Measurements from ENCODE around the gene MEST.
"Not testable (repeated sequence)": the region's sequence is repeated elsewhere in the genome, so short reads cannot be mapped to it uniquely, and the experiment has no call there.

Gene MEST

DNA sequence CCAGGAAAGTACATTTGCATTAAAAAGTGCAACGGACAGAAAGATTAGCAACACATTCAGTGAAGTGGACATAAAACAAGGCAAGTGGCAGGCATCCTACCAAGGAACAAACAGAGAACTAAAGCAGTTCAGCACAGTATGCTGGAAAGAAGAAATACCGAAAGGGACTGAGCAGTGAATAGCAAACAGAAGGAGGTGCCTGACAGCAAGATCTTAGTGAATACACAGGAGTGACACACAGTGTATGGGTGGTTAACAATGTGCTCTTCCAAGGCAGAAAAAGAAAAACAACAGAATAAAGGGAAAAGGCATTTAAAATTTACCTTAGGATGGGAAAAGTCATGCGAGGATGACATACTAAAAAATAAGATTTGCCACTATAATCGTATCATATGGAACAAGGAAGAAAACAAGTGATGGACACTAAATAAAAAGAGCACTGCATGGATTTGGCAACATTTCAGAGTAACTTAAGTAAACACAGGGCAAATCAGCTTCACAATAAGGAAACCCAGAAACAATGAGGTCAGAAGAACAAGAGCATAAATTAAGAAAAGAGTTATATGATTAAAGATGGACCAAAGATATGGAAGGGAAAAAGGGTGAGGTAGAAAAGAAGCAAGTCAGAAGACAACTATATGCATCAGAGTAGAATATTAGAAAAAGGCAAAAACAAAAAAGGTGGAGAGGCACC, 29.5 kb downstream of the MEST start:
- DNase-seq (ENCODE audit: low read depth in 3 of 3, low spot score in 1 of 3), result no peak

DNA sequence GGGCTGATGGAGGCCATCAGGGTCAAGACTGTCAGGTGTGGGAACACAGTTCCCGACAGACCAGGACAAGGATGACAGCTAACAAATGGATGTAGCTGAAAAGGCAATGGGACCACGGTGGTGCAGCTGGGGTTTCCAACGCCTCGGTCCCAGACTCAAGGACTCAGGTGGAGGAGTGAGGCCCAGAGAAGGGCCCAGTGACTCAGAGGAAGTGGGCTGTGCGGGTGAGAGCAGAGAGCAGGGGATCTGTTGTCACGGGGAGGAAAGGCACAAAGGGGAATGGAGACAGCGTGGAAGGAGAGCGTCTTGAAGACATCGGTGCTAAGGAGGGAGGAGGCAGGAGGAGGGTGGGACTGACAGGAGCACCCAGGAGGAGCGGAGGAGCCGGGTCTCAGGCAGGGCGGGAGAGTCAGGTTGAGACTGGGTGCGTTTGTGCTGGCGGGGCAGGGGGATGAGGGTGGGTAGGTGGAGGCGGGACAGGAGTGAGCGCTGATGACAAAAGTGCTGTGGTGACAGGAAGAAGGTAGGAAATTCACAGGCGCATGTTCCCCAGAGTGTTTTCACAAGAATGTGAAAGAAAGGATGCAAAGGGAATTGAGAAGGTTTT, 31.7 kb downstream of the MEST start:
- not testable (repeated sequence) for DNase-seq (ENCODE audit: low read depth in 3 of 3, low spot score in 1 of 3)

DNA sequence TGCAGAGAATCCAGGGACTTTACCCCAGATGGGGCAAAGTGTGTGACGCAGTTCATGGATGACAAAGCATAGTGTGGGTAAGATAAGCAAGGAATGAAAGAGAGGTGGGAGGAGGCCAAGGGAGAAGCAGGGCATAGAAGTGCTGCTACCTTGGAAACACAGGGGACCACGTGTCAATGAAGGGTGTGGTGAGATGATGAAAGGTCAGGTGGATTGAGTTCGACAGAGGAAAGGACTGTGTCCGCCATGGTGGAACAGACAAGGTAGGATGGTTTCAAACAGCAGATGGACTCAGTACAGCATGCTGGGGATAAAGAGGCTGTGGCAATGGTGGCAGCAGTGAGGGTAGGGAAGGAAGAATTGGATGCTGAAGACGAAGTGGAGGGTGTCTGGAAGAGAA, 32.7 kb downstream of the MEST start:
- no peak for DNase-seq (ENCODE audit: low read depth in 3 of 3, low spot score in 1 of 3)

DNA sequence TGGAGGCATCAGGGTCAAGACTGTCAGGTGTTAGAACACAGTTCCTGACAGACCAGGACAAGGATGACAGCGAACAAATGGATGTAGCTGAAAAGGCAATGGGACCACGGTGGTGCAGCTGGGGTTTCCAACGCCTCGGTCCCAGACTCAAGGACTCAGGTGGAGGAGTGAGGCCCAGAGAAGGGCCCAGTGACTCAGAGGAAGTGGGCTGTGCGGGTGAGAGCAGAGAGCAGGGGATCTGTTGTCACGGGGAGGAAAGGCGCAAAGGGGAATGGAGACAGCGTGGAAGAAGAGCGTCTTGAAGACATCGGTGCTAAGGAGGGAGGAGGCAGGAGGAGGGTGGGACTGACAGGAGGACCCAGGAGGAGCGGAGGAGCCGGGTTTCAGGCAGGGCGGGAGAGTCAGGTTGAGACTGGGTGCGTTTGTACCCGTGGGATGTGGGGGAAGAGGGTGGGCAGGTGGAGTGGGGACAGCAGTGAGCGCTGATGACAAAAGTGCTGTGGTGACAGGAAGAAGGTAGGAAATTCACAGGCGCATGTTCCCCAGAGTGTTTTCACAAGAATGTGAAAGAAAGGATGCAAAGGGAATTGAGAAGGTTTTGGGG, 36.0 kb downstream of the MEST start:
- DNase-seq (ENCODE audit: low read depth in 3 of 3, low spot score in 1 of 3), result not testable (repeated sequence)

GRCh38 chr7:130529417-130529816, 37.5 kb downstream of the MEST start:
- no peak for DNase-seq (ENCODE audit: low read depth in 3 of 3, low spot score in 1 of 3)

- DNase-seq (ENCODE audit: low read depth in 3 of 3, low spot score in 1 of 3), result not testable (repeated sequence)
Measured at GRCh38 chr7:130537894-130538293, 46.0 kb downstream of the MEST start.

- DNase-seq (ENCODE audit: low read depth in 3 of 3, low spot score in 1 of 3), result not testable (repeated sequence)
Measured at GRCh38 chr7:130541287-130541686, 49.4 kb downstream of the MEST start.

- not testable (repeated sequence) for DNase-seq (ENCODE audit: low read depth in 3 of 3, low spot score in 1 of 3)
Measured at GRCh38 chr7:130542297-130542696, 50.4 kb downstream of the MEST start.

GRCh38 chr7:130543487-130544010, 51.7 kb downstream of the MEST start:
- no peak for DNase-seq (ENCODE audit: low read depth in 3 of 3, low spot score in 1 of 3)

DNA sequence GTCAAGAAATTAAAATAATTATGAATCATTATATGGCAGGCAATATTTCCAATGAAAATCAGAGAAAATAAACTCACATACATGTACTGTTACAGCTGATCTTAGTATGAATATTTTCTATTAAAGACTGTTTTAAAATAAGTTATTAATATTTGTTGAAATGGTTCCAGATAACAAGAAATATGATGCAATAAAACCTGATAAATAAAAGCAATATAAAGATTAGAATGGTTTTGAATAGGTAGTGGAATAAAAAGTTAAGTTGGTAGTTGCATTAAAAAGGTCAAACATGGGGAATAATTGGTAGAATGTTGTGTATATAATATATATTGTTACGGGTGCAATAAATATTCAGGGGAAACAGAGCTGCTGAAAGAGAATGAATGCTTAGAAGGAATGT, 52.5 kb downstream of the MEST start:
- DNase-seq (ENCODE audit: low read depth in 3 of 3, low spot score in 1 of 3), result no peak

DNA sequence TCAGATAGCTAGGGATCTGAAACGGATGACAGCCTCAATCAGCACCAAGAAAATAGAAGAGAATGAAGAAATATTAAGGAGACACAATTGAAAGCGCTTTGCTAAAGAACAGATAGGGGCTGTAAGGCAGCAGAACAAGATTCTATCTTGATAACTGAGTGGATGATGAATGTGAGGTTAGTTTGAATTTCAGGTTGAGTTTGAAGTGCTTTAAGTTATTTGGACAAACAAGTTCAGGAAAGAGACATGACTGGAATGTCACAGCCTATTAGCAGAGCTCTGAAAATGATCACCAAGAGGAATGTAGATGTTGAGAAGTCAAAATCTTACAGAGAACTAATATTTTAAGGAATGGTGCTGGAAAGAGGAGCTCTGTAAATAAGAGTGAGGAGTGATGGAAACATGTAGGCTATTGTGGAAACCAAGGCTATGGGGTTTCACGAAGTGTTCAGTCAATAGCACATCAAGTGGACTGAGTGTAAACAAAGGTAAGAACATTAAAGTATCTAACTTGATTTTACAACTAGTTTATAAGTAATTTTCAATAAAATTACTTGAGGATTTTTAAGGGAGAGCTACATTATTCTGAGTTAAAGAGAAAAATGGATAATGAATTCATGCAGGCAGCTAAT, 61.6 kb downstream of the MEST start:
- DNase-seq (ENCODE audit: low read depth in 3 of 3, low spot score in 1 of 3), result no peak

DNA sequence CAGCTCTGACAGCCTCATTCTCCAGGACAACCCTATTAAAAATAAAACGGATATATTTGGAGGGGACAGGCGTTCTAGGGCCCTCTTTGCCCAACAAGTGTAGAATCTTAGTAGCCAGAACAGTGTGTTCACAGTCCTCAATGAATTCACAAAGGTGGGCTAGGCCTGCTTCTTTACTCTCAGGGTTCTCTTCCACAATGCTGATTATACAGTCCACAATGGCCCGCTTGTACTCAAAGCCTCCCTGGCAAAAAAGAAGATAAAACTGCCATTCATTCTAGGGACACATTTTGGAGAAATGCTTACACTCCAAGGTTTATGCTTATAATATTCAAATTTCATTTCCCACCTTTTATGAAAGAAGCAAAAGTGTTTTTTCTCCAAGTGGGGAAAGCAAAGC, 62.6 kb downstream of the MEST start:
- DNase-seq (ENCODE audit: low read depth in 3 of 3, low spot score in 1 of 3), result no peak
